Liver (tissue), 9 donors: Measurements from ENCODE around the gene SORCS2. TPM values are rescaled to one million over a fixed set of nuclear protein-coding genes. Genes with fewer than 3 reads are reported as not detected.

Source experiments
- DNase-seq: peaks from one replicate; pipeline ENCODE4 v3.0.0-alpha.2; 2017; ENCODE audit warnings: low spot score
- H3K27ac ChIP-seq, 2 donors: one replicate each; pipeline ENCODE4 v1.7.0; 2013; ENCODE audit warnings: inconsistent platforms in 2 of 2, low read length in 2 of 2, control low read depth in 1 of 2, low read depth in 1 of 2, mild to moderate bottlenecking in 1 of 2
- H3K27me3 ChIP-seq, 4 donors: one replicate each; pipeline versions ENCODE4 v1.6.1 to v1.7.0; 2013; ENCODE audit warnings: low read length in 3 of 4, inconsistent platforms in 1 of 4, mild to moderate bottlenecking in 1 of 4, moderate library complexity in 1 of 4; ENCODE audit not compliant: control insufficient read depth in 4 of 4, insufficient read depth in 4 of 4
- H3K36me3 ChIP-seq, 4 donors: one replicate each; pipeline versions ENCODE4 v1.6.1 to v1.7.0; 2013; ENCODE audit warnings: low read length in 3 of 4, mild to moderate bottlenecking in 3 of 4, low read depth in 1 of 4, moderate library complexity in 1 of 4; ENCODE audit not compliant: control insufficient read depth in 4 of 4, insufficient read depth in 3 of 4
- H3K4me1 ChIP-seq, 4 donors: one replicate each; pipeline versions ENCODE4 v1.6.1 to v1.7.0; 2013; ENCODE audit warnings: low read length in 3 of 4, mild to moderate bottlenecking in 3 of 4, moderate library complexity in 1 of 4; ENCODE audit not compliant: control insufficient read depth in 4 of 4, insufficient read depth in 4 of 4
- H3K4me3 ChIP-seq, 3 donors: one replicate each; pipeline versions ENCODE4 v1.6.1 to v1.7.0; 2013; ENCODE audit warnings: low read length in 3 of 3, control low read depth in 1 of 3, low read depth in 1 of 3, mild to moderate bottlenecking in 1 of 3
- H3K9ac ChIP-seq, 2 donors: one replicate each; pipeline ENCODE4 v1.7.0; 2013; ENCODE audit warnings: low read length in 2 of 2, mild to moderate bottlenecking in 2 of 2, moderate library complexity in 2 of 2, control low read depth in 1 of 2, low read depth in 1 of 2
- H3K9me3 ChIP-seq, 4 donors: one replicate each; pipeline versions ENCODE4 v1.6.1 to v1.7.0; 2013; ENCODE audit warnings: low read length in 3 of 4; ENCODE audit not compliant: control insufficient read depth in 4 of 4
- EGR1 ChIP-seq, 2 donors: IDR thresholded peaks; 2 replicates each; pipeline ENCODE4 v1.6.1; 2016 to 2018; ENCODE audit warnings: antibody characterized with exemption in 2 of 2, low read depth in 2 of 2
- FOXA1 ChIP-seq: IDR thresholded peaks from 2 replicates; pipeline ENCODE4 v1.6.1; 2016; ENCODE audit warnings: antibody characterized with exemption
- FOXA2 ChIP-seq: IDR thresholded peaks from 2 replicates; pipeline ENCODE4 v1.6.1; 2016; ENCODE audit warnings: antibody characterized with exemption
- HNF4A ChIP-seq, 2 donors: conservative IDR thresholded peaks; 2 replicates each; pipeline ENCODE4 v1.6.1; 2016; ENCODE audit warnings: antibody characterized with exemption in 2 of 2, mild to moderate bottlenecking in 2 of 2
- HNF4G ChIP-seq: IDR thresholded peaks from 2 replicates; pipeline ENCODE4 v1.6.1; 2016; ENCODE audit warnings: antibody characterized with exemption
- JUND ChIP-seq, 2 donors: IDR thresholded peaks; 2 replicates each; pipeline ENCODE4 v1.6.1; 2016; ENCODE audit warnings: antibody characterized with exemption in 2 of 2
- RXRA ChIP-seq, 2 donors: IDR thresholded peaks; 2 replicates each; pipeline ENCODE4 v1.6.1; 2017 to 2018; ENCODE audit warnings: antibody characterized with exemption in 2 of 2, mild to moderate bottlenecking in 1 of 2
- SP1 ChIP-seq: IDR thresholded peaks from 2 replicates; pipeline ENCODE4 v1.6.1; 2018; ENCODE audit warnings: antibody characterized with exemption, mild to moderate bottlenecking
- TAF1 ChIP-seq: conservative IDR thresholded peaks from 2 replicates; pipeline ENCODE4 v1.6.1; 2016; ENCODE audit warnings: antibody characterized with exemption, mild to moderate bottlenecking
- YY1 ChIP-seq: IDR thresholded peaks from 2 replicates; pipeline ENCODE4 v1.6.1; 2016; ENCODE audit warnings: antibody characterized with exemption, mild to moderate bottlenecking
- WGBS: extraction: QIAGEN DNeasy Blood & Tissue Kit; methylation state at CpG from one replicate; pipeline ENCODE4 v1.1.7; 2013; 5-methylcytosine and 5-hydroxymethylcytosine counted together
- polyA plus RNA-seq, 2 donors: library from polyadenylated mRNA; stranded (reverse) in 1 of 2; unstranded in 1 of 2; fragments of 200-250 nt in 1 of 2; fragments of >200 nt in 1 of 2; fragmentation: Nextera tagmentation in 1 of 2; extraction: Ambion mirVana in 1 of 2; gene quantifications; one replicate each; pipeline versions ENCODE4 v1.2.1 to v1.2.3, GENCODE V29; 2013 to 2015
- total RNA-seq, 2 donors: library from RNA; depleted of rRNA; stranded (reverse); fragments of >200 nt; gene quantifications; one replicate each; pipeline ENCODE4 v1.2.3, GENCODE V29; 2014
- TF ChIP-seq, protein P1 (sequence below): IDR thresholded peaks from 2 replicates; pipeline ENCODE4 v1.6.1; 2016; ENCODE audit warnings: antibody characterized with exemption
- TF ChIP-seq, protein P2 (sequence below): IDR thresholded peaks from 2 replicates; pipeline ENCODE4 v1.6.1; 2016; ENCODE audit warnings: antibody characterized with exemption
- TF ChIP-seq, protein P3 (sequence below): IDR thresholded peaks from 2 replicates; pipeline ENCODE4 v1.6.1; 2016; ENCODE audit warnings: antibody characterized with exemption
- TF ChIP-seq, protein P4 (sequence below): fragments of 150-350 bp; IDR thresholded peaks from 2 replicates; pipeline ENCODE4 v1.5.1; 2017; ENCODE audit warnings: improper control_type of control experiment, low read depth, low read length; ENCODE audit not compliant: missing input control
- TF ChIP-seq, protein P5 (sequence below): IDR thresholded peaks from 2 replicates; pipeline ENCODE4 v1.6.1; 2016; ENCODE audit warnings: antibody characterized with exemption, mild to moderate bottlenecking
- donor health status: healthy.
- donor health status: healthy.
- donor health status: healthy.
- donor health status: healthy.
- donor health status: healthy.

The SORCS2 gene
- total and polyA plus RNA-seq, 4 donors, result 0.10 to 1.4 (median 0.92) TPM

DNA sequence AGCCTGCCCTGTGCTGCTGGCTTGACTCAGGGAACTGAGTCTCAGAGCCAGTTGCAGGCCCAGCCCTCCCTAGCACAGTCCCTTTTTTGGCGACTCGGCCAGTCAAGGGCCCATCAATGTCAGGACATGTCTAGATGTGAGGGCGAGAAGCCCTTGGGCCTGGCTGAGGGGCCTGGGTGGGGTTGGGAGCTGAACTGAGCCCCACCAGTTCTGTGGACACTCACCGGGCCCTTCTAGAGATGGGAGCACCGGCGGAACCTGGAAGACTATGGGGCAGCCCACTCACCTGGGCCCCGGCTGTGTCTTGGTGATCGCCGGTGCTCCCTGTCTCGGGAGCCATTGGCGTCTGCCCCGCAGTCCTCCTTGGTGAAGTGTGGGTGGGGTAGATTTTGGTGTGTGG, 501.4 kb downstream of the SORCS2 start (continued):
- TF ChIP-seq, protein P1, sequence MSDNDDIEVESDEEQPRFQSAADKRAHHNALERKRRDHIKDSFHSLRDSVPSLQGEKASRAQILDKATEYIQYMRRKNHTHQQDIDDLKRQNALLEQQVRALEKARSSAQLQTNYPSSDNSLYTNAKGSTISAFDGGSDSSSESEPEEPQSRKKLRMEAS, result no peak

DNA sequence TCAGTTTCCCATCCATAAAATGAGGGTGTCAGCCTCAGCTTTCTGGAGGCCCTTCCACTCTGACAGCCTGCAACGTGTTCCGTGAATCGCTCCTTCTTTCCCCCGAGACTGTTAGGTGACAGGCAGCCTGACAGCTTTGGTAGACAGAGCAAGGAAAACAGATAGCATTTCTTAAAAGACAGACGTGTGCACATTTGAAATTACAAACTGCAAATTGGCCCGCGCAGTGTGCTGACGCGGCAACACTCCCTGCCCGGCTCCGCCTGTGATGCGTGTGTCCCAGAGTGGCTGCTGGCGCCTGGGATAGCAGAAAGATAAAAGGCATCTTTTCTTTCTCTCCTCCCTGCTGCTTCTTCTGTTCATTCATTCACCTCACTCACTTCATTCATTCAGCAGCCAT, 502.0 kb downstream of the SORCS2 start:
- no peak for TF ChIP-seq EGR1 (IDR thresholded peaks at IDR 0.05; ENCODE audit: low read depth in 2 of 2)
- Histone ChIP-seq H3K9me3 (no peaks in the 10 kb centered on the region), H3K9ac (no peak overlapping the region), H3K36me3 (no peaks in the 10 kb centered on the region), H3K4me3 (no peak overlapping the region), H3K4me1 (no peaks in the 10 kb centered on the region), H3K27ac (no peak overlapping the region), H3K27me3 (no peaks in the 10 kb centered on the region)
- WGBS, result 84% methylated on average over 13 of the region's 13 CpGs
- DNase-seq, result no peak

DNA sequence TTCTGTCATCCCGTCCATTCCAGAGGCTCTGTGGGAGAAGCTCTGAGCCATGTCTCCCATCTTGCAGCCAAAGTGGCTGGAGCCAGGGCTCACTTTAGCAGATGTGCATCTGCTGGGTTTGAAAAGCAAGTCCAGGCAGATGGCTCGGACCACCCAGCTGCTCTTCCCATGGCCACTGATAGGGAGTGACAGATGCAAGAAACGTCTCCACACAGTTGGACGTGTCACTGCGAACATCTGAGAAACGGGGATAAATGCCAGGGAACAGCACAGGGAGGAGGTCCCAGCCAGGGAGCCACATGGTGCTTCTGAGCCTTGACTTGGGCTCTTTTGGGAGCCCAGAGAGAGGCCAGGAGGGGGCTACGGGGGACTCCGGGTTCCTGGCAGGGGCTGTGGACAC, 505.0 kb downstream of the SORCS2 start:
- H3K4me3 ChIP-seq, result no peak overlapping the region
- no peak for DNase-seq
- H3K4me1 ChIP-seq, result no peaks in the 10 kb centered on the region
- H3K9me3 ChIP-seq, result no peaks in the 10 kb centered on the region
- WGBS, result 77% methylated on average over 8 of the region's 8 CpGs
- H3K9ac ChIP-seq, result no peak overlapping the region
- no peak overlapping the region for H3K27ac ChIP-seq
- TF ChIP-seq, protein P2, sequence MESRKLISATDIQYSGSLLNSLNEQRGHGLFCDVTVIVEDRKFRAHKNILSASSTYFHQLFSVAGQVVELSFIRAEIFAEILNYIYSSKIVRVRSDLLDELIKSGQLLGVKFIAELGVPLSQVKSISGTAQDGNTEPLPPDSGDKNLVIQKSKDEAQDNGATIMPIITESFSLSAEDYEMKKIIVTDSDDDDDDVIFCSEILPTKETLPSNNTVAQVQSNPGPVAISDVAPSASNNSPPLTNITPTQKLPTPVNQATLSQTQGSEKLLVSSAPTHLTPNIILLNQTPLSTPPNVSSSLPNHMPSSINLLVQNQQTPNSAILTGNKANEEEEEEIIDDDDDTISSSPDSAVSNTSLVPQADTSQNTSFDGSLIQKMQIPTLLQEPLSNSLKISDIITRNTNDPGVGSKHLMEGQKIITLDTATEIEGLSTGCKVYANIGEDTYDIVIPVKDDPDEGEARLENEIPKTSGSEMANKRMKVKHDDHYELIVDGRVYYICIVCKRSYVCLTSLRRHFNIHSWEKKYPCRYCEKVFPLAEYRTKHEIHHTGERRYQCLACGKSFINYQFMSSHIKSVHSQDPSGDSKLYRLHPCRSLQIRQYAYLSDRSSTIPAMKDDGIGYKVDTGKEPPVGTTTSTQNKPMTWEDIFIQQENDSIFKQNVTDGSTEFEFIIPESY, result no peak
- no peak for TF ChIP-seq HNF4G
- TF ChIP-seq, protein P3, sequence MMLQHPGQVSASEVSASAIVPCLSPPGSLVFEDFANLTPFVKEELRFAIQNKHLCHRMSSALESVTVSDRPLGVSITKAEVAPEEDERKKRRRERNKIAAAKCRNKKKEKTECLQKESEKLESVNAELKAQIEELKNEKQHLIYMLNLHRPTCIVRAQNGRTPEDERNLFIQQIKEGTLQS, result no peak
- TF ChIP-seq SP1, result no peak
- TF ChIP-seq FOXA1, result no peak
- TF ChIP-seq, protein P4, sequence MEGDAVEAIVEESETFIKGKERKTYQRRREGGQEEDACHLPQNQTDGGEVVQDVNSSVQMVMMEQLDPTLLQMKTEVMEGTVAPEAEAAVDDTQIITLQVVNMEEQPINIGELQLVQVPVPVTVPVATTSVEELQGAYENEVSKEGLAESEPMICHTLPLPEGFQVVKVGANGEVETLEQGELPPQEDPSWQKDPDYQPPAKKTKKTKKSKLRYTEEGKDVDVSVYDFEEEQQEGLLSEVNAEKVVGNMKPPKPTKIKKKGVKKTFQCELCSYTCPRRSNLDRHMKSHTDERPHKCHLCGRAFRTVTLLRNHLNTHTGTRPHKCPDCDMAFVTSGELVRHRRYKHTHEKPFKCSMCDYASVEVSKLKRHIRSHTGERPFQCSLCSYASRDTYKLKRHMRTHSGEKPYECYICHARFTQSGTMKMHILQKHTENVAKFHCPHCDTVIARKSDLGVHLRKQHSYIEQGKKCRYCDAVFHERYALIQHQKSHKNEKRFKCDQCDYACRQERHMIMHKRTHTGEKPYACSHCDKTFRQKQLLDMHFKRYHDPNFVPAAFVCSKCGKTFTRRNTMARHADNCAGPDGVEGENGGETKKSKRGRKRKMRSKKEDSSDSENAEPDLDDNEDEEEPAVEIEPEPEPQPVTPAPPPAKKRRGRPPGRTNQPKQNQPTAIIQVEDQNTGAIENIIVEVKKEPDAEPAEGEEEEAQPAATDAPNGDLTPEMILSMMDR, result no peak
- TF ChIP-seq EGR1 (IDR thresholded peaks at IDR 0.05; ENCODE audit: low read depth in 2 of 2), result no peak
- H3K27me3 ChIP-seq, result no peaks in the 10 kb centered on the region
- H3K36me3 ChIP-seq, result no peaks in the 10 kb centered on the region

DNA sequence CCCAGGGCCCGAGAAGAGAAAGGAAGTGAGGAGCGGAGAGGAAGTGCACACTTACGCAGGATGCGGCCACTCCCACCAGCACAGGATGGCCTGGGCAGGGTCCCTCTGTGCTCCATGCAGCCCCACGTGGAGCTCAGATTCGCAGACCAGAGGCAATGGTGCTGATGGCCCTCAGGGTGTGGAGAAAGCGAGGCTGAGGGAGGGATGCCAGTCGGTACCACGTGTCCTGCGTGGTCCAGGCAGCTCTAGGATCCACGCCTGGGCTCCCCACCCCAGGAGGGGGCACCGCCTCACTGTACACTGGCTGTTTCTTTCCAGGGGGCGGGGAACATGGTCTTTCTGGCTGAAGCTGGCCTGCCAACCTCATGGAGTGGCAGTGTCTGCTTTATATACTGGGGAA, 505.5 kb downstream of the SORCS2 start:
- no peaks in the 10 kb centered on the region for H3K36me3 ChIP-seq
- H3K27ac ChIP-seq, result no peak overlapping the region
- WGBS, result 81% methylated on average over 13 of the region's 13 CpGs
- no peak overlapping the region for H3K9ac ChIP-seq
- no peaks in the 10 kb centered on the region for H3K4me1 ChIP-seq
- no peaks in the 10 kb centered on the region for H3K27me3 ChIP-seq
- no peaks in the 10 kb centered on the region for H3K9me3 ChIP-seq
- DNase-seq, result no peak
- no peak overlapping the region for H3K4me3 ChIP-seq
- TF ChIP-seq HNF4A (conservative IDR thresholded peaks at IDR 0.05) (no peak), FOXA2 (no peak), HNF4G (no peak), RXRA (IDR thresholded peaks at IDR 0.05) (no peak), TAF1 (no peak), YY1 (no peak), JUND (IDR thresholded peaks at IDR 0.05) (no peak), SP1 (no peak)
- TF ChIP-seq, protein P5, sequence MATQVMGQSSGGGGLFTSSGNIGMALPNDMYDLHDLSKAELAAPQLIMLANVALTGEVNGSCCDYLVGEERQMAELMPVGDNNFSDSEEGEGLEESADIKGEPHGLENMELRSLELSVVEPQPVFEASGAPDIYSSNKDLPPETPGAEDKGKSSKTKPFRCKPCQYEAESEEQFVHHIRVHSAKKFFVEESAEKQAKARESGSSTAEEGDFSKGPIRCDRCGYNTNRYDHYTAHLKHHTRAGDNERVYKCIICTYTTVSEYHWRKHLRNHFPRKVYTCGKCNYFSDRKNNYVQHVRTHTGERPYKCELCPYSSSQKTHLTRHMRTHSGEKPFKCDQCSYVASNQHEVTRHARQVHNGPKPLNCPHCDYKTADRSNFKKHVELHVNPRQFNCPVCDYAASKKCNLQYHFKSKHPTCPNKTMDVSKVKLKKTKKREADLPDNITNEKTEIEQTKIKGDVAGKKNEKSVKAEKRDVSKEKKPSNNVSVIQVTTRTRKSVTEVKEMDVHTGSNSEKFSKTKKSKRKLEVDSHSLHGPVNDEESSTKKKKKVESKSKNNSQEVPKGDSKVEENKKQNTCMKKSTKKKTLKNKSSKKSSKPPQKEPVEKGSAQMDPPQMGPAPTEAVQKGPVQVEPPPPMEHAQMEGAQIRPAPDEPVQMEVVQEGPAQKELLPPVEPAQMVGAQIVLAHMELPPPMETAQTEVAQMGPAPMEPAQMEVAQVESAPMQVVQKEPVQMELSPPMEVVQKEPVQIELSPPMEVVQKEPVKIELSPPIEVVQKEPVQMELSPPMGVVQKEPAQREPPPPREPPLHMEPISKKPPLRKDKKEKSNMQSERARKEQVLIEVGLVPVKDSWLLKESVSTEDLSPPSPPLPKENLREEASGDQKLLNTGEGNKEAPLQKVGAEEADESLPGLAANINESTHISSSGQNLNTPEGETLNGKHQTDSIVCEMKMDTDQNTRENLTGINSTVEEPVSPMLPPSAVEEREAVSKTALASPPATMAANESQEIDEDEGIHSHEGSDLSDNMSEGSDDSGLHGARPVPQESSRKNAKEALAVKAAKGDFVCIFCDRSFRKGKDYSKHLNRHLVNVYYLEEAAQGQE, result no peak
- TF ChIP-seq, protein P2, result no peak
